GM19043 (cell line): ENCODE measurements around the gene APLF.
A peak's percentile ranks its signal among the peaks of the same experiment; 100 is the strongest.
"Not testable (repeated sequence)": the region's sequence is repeated elsewhere in the genome, so short reads cannot be mapped to it uniquely, and the experiment has no call there.

Experiments
- ATAC-seq: cut with Tn5 transposase; IDR thresholded peaks from one replicate; pipeline ENCODE4 v1.9.1; 2021; ENCODE audit warnings: low read depth; ENCODE audit not compliant: unreplicated experiment

The APLF gene

GRCh38 chr2:68568116-68568515 is 100.7 kb downstream of the APLF start:
- ATAC-seq: no peak

- no peak for ATAC-seq
Observed at GRCh38 chr2:68569604-68570003, 102.2 kb downstream of the APLF start.

DNA sequence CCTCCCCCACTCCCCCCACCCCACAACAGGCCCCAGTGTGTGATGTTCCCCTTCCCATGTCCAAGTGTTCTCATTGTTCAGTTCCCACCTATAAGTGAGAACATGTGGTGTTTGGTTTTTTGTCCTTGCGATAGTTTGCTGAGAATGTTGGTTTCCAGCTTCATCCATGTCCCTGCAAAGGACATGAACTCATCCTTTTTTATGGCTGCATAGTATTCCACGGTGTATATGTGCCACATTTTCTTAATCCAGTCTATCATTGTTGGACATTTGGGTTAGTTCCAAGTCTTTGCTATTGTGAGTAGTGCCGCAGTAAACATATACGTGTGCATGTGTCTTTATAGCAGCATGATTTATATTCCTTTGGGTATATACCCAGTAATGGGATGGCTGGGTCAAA is 103.0 kb downstream of the APLF start:
- not testable (repeated sequence) for ATAC-seq

- ATAC-seq: no peak
Observed at GRCh38 chr2:68574202-68574791, 106.9 kb downstream of the APLF start.

DNA sequence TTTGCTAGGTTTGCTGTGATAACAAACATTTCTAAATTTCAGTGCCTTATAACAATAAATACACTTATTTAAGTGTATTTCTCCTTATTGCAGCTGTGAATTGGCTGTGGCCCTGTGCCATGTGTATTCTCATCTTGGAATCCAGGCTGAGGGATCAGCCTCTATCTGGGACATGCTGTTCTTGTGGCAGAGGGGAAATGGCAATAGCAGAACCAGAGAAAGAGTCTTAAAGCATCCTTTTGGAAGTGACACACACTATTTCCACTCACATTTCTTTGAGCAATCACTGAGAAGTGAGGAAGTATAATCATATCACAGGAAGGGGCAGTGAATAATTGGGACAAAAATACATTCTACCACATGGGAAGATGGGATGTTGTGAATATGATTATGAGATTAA is 109.8 kb downstream of the APLF start:
- no peak for ATAC-seq

- ATAC-seq: no peak
Observed at GRCh38 chr2:68579689-68580088, 112.3 kb downstream of the APLF start.

- no peak for ATAC-seq
Observed at GRCh38 chr2:68588589-68588988, 121.2 kb downstream of the APLF start.

DNA sequence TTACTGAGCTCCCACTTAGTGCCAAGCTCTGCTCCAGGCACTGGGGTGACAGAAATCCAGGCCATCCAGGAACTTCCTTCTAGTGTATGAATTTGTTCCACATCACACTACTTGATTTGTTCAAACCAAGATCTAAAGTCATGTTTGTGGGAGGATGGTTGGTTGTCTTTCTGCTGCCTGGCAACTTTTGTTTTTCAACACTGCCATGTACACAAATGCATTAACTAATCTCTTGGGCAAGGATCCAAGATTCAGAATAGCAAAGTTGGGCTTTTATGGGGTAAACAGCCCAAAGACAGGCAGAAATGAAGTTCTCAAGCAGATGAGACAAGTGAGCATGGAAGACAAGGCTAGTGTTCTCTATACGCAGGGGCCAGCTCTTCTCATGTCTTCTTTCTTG is 122.6 kb downstream of the APLF start:
- no peak for ATAC-seq

DNA sequence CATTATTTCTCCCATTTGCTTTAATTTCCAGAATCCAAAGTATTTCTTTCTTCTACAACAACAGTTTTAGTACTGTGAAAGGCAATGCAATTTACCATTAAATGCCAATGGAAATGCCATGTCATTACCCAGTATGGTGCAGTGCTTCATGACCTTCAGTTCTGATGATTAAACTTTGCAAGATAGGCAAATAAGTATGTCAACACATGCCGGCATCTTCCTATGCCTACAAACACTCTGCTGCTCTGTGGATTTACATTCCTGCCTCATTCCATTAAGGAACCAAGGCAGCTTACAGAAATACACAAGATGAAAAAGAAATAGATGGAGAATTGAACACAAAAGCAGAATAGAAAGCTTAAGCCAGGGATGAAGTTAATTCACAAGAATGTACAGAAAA is 123.3 kb downstream of the APLF start:
- ATAC-seq: no peak

- ATAC-seq: no peak
Observed at GRCh38 chr2:68591225-68591624, 123.8 kb downstream of the APLF start.

DNA sequence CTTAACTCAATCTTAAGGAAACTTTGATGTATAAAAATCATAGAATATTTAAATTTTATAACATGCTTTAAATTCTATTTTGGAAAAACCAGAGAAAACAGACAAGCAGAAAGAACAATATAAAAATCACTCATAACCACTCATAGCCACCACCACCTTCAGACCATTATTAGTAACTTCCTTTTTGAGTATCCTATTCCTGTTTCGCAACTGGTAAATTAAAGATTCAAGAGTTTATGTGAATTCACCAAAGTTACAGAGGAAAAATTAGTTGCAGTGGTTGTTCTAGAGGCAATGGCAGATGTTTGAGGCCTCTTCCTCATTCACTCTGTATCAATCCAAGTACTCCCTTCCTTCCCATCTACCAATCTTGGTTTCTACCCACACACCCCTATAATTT is 126.7 kb downstream of the APLF start:
- ATAC-seq: no peak

DNA sequence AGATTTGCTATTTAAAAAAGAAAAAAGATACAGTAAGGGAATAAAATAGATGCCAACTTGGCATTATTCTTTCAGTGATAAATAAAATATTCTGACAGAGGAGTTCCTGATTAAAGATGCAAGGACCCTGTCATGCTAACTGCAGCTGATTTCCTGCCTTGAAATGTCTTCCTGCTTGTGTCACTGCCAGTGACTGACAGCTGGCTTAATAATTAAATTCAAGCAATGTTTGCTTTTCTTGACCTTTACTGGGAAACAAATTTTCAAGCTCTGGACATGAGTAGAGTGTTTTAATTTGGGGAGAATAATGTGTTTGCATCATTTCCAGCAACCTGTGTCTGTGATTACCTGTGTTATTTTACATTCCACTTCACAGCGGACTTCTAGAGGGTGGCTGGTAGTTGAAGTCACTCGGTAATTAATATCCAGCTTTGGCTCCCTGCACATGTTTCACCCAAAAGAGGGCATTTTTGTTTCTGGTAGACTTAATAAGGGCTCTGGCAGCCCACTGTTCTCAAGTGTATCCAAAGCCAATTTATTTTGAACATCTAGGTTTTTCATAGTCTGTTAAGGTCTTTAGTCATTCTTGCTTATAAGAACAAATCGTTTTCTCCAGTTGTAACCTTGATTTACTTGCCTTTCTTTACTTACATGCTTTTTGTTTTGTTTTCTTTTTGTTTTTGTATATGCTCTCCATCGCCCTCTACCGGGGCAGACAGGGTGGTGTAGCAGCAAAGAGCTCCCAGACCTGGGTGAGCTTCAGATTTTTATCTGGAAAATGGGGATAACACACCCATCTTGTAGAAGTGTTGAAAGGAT is 127.5 kb downstream of the APLF start:
- ATAC-seq: peak; percentile 67

- not testable (repeated sequence) for ATAC-seq
Observed at GRCh38 chr2:68595493-68595785, 128.1 kb downstream of the APLF start.

- not testable (repeated sequence) for ATAC-seq
Observed at GRCh38 chr2:68600495-68600894, 133.1 kb downstream of the APLF start.

GRCh38 chr2:68603059-68603458 is 135.7 kb downstream of the APLF start:
- ATAC-seq: no peak

- no peak for ATAC-seq
Observed at GRCh38 chr2:68604077-68604476, 136.7 kb downstream of the APLF start.

- no peak for ATAC-seq
Observed at GRCh38 chr2:68605939-68606338, 138.6 kb downstream of the APLF start.

DNA sequence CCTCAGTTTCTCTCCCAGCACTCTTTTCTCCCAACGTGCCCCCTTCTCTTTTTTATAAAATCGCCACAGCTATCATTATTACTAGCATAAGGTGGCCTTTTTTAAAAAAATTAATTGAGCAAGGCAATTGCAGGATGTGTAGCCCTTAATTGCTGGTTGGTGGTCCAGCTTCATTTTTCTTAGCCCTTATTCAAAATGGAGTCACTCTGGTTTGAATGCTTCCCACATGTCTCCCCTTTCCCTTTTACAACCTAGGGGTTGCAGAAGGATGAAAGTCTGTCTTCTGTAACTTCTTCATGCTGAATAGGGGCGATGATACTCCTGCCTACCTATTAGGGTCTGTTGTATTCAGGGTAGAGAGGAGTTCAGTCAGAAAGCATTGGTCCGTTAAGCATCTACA is 139.4 kb downstream of the APLF start:
- no peak for ATAC-seq

GRCh38 chr2:68607837-68608236 is 140.5 kb downstream of the APLF start:
- ATAC-seq: no peak

DNA sequence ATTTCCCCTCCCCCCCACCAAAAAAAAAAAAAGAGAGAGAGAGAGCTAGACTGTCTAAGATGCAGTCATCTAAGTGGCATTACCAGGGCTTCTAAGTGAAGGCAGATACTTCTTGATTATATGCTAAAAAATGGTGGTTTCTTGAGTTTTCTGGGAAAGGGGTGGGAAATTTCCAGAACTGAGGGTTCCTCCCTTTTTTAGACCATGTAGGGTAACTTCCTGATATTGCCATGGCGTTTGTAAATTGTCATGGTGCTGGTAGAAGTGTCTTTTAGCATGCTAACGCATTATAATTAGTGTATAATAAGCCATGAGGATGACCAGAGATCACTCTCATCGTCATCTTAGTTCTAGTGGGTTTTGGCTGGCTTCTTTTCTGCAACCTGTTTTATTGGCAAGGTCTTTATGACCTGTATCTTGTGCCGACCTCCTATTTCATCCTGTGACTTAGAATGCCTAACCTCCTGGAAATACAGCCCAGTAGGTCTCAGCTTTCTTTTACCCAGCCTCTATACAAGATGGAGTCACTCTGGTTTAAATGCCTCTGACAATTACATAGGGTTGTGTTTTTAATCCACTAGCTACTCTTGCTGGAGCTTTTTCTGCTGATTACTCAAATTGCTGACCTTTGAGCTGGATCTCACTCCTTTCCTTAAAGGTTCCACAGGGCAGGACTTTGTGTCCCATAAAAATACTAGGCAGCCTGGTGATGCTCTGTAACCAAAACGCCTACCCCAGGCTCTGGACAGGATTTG is 145.6 kb downstream of the APLF start:
- ATAC-seq: no peak

- no peak for ATAC-seq
Observed at GRCh38 chr2:68620772-68621171, 153.4 kb downstream of the APLF start.

- no peak for ATAC-seq
Observed at GRCh38 chr2:68623820-68624219, 156.4 kb downstream of the APLF start.
